A673 (cell line): ENCODE results near the gene USP2. TPM values are rescaled to one million over a fixed set of nuclear protein-coding genes. Genes with fewer than 3 reads are reported as not detected.

ENCODE experiments used
- BruUV-seq: library from RNA; stranded (reverse); fragments of 400-500 nt; replicated peaks from 2 replicates; lab custom pipeline; 2021; lab: Mats Ljungman, UMichigan
- CTCF ChIA-PET: fragments of 300-600 bp; sonication (Branson Sonifier 250); formaldehyde crosslinking; loops from one replicate; lab custom pipeline; 2022; ENCODE audit warnings: antibody characterized with exemption; lab: Charles Lee
- POLR2A ChIA-PET: fragments of 300-600 bp; sonication (Branson Sonifier 250); formaldehyde crosslinking; loops from one replicate; lab custom pipeline; 2022; ENCODE audit warnings: antibody characterized with exemption; ENCODE audit not compliant: low non-redundant PET; lab: Charles Lee
- DNase-seq: peaks from one replicate; pipeline ENCODE4 v3.0.0-alpha.2; 2015; ENCODE audit warnings: low spot score
- H3K27ac ChIP-seq: fragments of 200-600 bp; sonication (generic); 2 replicates; pipeline ENCODE4 v1.5.1; 2016; ENCODE audit warnings: mixed run types, low read depth, mild to moderate bottlenecking, mixed read lengths, antibody characterized with exemption, low read length; ENCODE audit not compliant: poor library complexity, severe bottlenecking
- H3K27me3 ChIP-seq: fragments of 200-600 bp; sonication (generic); replicated peaks from 2 replicates; pipeline ENCODE4 v1.6.1; 2017; ENCODE audit warnings: mixed run types, low read depth, mild to moderate bottlenecking, mixed read lengths, antibody characterized with exemption, low read length; ENCODE audit not compliant: insufficient read depth, poor library complexity
- H3K36me3 ChIP-seq: fragments of 200-600 bp; sonication (generic); 2 replicates; pipeline ENCODE4 v1.6.1; 2016; ENCODE audit warnings: mixed run types, mild to moderate bottlenecking, mixed read lengths, antibody characterized with exemption, low read length; ENCODE audit not compliant: insufficient read depth, poor library complexity, severe bottlenecking
- H3K4me1 ChIP-seq: fragments of 200-600 bp; sonication (generic); 2 replicates; pipeline ENCODE4 v1.6.1; 2017; ENCODE audit warnings: mixed run types, mild to moderate bottlenecking, mixed read lengths, antibody characterized with exemption, low read length; ENCODE audit not compliant: insufficient read depth, poor library complexity, severe bottlenecking
- H3K4me3 ChIP-seq: fragments of 200-600 bp; sonication (generic); 2 replicates; pipeline ENCODE4 v1.5.1; 2016; ENCODE audit warnings: low read depth, mixed run types, mild to moderate bottlenecking, mixed read lengths, low read length; ENCODE audit not compliant: poor library complexity, severe bottlenecking
- H3K9me3 ChIP-seq: fragments of 200-600 bp; sonication (generic); 2 replicates; pipeline ENCODE4 v1.6.1; 2016; ENCODE audit warnings: mixed run types, low read depth, mild to moderate bottlenecking, mixed read lengths, antibody characterized with exemption, low read length; ENCODE audit not compliant: poor library complexity, severe bottlenecking
- EZH2 ChIP-seq: fragments of 200-600 bp; sonication (generic); IDR thresholded peaks from 2 replicates; pipeline ENCODE4 v1.6.1; 2017; ENCODE audit warnings: borderline replicate concordance, low read depth, mild to moderate bottlenecking, mixed read lengths, antibody characterized with exemption, low read length; ENCODE audit not compliant: poor library complexity, severe bottlenecking
- intact Hi-C: fragments of 100-400 bp; cut with micrococcal nuclease; formaldehyde crosslinking; loops from one replicate; pipeline ENCODE4 v1.10.0; 2022; ENCODE audit not compliant: unreplicated experiment
- total RNA-seq: library from RNA; stranded (reverse); gene quantifications from 2 replicates; pipeline ENCODE4 v1.2.3, GENCODE V29; 2021
- TF ChIP-seq, protein P1 (sequence below): fragments of 300-800, 200-600 bp; sonication (generic); conservative IDR thresholded peaks from 2 replicates; pipeline ENCODE4 v1.5.1; 2017; ENCODE audit warnings: low read depth, mild to moderate bottlenecking, antibody characterized with exemption, low read length, moderate library complexity, mixed read lengths

Gene USP2
- total RNA-seq, 1 experiment from 2014 or later: 4.8 TPM

DNA sequence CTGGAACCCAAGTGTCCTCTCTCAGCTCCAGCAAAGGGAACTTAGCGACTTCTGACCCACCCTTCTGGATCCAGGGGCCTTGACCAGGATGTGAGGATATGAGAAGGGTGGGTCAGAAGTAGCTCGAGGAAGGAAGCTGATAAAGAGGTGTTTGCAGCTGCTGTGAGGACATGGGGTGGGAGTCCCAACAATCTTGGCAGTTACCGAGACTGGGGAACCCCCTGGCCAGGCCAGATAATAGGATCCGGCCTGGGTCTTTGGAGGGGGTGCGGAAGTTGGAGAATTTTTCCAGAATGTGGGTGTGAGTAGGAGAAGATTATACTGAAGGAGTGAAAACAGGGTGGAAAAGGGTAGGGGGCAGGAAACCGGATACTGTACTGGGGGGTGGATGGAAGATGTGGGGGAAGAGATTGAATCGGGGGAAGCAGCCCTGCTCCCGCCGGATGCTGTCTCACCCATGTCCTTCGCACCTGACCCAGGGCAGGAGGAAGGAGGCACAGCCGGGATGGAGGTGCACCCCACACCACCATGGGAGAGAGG, 61.7 kb downstream of the USP2 start:
- no TSS peak for BruUV-seq
- Histone ChIP-seq H3K36me3 (no peaks in the 10 kb centered on the region), H3K9me3 (no peaks in the 10 kb centered on the region), H3K27ac (no peak overlapping the region), H3K27me3 (no peaks in the 10 kb centered on the region), H3K4me3 (no peak overlapping the region), H3K4me1 (peaks cover 25% of the 10 kb centered on the region)
- no peak for TF ChIP-seq EZH2
- TF ChIP-seq, protein P1, sequence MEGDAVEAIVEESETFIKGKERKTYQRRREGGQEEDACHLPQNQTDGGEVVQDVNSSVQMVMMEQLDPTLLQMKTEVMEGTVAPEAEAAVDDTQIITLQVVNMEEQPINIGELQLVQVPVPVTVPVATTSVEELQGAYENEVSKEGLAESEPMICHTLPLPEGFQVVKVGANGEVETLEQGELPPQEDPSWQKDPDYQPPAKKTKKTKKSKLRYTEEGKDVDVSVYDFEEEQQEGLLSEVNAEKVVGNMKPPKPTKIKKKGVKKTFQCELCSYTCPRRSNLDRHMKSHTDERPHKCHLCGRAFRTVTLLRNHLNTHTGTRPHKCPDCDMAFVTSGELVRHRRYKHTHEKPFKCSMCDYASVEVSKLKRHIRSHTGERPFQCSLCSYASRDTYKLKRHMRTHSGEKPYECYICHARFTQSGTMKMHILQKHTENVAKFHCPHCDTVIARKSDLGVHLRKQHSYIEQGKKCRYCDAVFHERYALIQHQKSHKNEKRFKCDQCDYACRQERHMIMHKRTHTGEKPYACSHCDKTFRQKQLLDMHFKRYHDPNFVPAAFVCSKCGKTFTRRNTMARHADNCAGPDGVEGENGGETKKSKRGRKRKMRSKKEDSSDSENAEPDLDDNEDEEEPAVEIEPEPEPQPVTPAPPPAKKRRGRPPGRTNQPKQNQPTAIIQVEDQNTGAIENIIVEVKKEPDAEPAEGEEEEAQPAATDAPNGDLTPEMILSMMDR: no peak
- DNase-seq: no peak
- POLR2A ChIA-PET: interaction anchor here (0.6 kb wide), 1 partner anchor 9 kb away, joined by 3 read pairs; no protein-coding TSS in a partner anchor
- CTCF ChIA-PET: interaction anchor here (1.7 kb wide), 1 partner anchor 36 kb away, joined by 6 read pairs; no protein-coding TSS in a partner anchor
- intact Hi-C loops: loop anchor here (5.0 kb wide), 2 partner anchors 112 to 217 kb away; partner anchors contain the start of genes CBL and DPAGT1

DNA sequence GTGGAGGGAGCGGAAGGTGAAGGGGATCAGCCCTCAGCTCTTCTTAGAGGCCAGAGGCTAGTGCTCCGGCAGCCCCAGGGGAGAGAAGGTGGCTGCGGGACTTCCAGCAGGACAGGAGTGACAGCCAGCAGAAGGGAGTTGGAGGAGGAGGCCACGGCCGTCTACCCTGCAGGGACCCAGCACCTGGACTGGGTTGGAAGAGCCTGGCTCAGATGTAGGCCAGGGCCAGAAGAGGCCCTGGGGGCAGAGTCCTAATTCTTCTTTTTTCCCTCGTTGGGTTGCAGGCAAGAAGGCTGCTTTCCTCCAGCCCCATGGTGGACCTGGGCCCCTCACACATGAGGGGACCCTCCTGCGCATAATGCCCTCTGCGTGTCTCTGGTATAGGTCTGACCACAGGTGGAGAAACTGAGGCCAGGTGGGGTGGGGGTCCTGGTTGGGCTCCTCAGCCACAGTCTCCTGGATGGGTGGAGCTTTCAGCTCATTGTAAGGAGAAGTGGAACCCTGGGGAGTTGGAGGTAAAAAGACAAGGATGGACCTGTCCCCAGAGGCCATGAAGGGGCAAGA, 62.3 kb downstream of the USP2 start:
- intact Hi-C loops: no loop called here
- Histone ChIP-seq H3K9me3 (no peaks in the 10 kb centered on the region), H3K36me3 (no peaks in the 10 kb centered on the region), H3K27me3 (no peaks in the 10 kb centered on the region), H3K27ac (no peak overlapping the region), H3K4me3 (no peak overlapping the region), H3K4me1 (peaks cover 25% of the 10 kb centered on the region)
- ChIA-PET POLR2A (interaction anchor here (0.6 kb wide), 1 partner anchor 8 kb away, joined by 3 read pairs; no protein-coding TSS in a partner anchor), CTCF (interaction anchor here (1.7 kb wide), 1 partner anchor 37 kb away, joined by 6 read pairs; no protein-coding TSS in a partner anchor)
- BruUV-seq: no TSS peak
- TF ChIP-seq EZH2: no peak
- no peak for DNase-seq

DNA sequence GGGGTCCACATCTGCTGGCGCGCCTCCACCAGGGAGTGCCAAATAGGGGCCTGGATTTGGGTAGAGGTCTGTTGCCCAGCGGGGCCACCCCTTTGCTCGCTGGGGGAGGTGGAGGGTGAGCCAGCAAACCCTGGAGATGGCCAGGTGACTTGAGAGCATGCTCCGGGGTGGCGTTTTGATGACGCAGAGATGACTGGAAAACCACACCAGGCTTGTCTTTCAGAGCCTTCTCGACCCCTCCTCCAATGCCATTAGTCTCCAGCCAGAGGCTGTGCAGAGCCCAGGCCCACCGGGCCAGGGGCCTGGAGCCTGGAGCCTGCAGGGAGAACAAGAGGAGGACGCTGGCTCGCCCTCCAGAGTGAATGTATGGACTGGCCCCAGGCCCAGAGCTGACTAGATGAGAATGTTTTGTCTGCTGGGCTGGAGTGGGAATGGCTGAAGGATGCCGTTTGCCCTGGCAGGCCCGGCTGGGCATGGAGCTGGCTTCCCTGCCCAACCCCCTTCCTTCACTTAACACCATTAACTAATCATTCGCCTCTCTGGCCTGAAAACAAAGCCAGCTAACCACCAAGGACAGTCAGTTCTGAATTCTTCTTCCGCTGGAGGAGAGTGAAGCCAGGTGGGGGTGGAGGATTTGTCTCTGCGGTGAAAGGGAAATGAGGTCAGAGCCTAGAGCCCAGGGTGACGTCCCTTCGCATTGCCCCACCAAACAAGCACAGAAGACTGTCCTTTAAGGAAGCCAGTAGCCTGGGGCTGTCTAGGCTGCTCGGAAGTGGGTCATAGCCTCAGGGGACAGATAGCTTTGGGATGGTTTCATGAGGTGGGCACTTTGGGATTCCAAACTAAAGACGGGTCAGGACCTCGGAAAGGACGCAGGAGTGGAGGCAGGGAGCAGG, 63.0 kb downstream of the USP2 start:
- no peak overlapping the region for H3K27ac ChIP-seq
- POLR2A ChIA-PET: no interaction called here
- no TSS peak for BruUV-seq

More for the DNA sequence above, 63.0 kb downstream of the USP2 start:
- H3K9me3 ChIP-seq: no peaks in the 10 kb centered on the region
- TF ChIP-seq, protein P1: no peak
- no peak for TF ChIP-seq EZH2
- H3K27me3 ChIP-seq: no peaks in the 10 kb centered on the region
- no peak for DNase-seq
- CTCF ChIA-PET: interaction anchor here (0.6 to 1.7 kb wide), 4 partner anchors 20 to 174 kb away, joined by 3 to 6 read pairs (median 4); no protein-coding TSS in a partner anchor
- H3K4me1 ChIP-seq: peaks cover 25% of the 10 kb centered on the region
- H3K36me3 ChIP-seq: no peaks in the 10 kb centered on the region
- intact Hi-C loops: no loop called here
- H3K4me3 ChIP-seq: no peak overlapping the region
